Retina (tissue), 1 donor: ENCODE results near the gene TTBK1.

Experiments used
- DNase-seq: peaks from one replicate; pipeline ENCODE4 v3.0.0-alpha.2; 2016

Gene TTBK1

GRCh38 chr6:43226192-43226851 lies 17.0 kb upstream of the TTBK1 start:
- no peak for DNase-seq

GRCh38 chr6:43228951-43229802 lies 14.1 kb upstream of the TTBK1 start, which contains the start of gene DNPH1:
TSS of gene DNPH1 (minus strand) at chr6:43229481. CDS start at chr6:43229456, 25 bp downstream.
- peak; percentile 92 for DNase-seq

- no peak for DNase-seq
These were observed 13.3 kb upstream of the TTBK1 start for GRCh38 chr6:43229803-43230620.

- no peak for DNase-seq
These were observed 12.2 kb upstream of the TTBK1 start for GRCh38 chr6:43231053-43231452.

- no peak for DNase-seq
These were observed 11.4 kb upstream of the TTBK1 start for GRCh38 chr6:43231735-43232450.

GRCh38 chr6:43235841-43236240 lies 7.4 kb upstream of the TTBK1 start:
- no peak for DNase-seq

GRCh38 chr6:43239054-43239453 lies 4.2 kb upstream of the TTBK1 start:
- no peak for DNase-seq

- DNase-seq: no peak
These were observed 2.3 kb upstream of the TTBK1 start for GRCh38 chr6:43240950-43241349.

GRCh38 chr6:43241446-43241845 lies 1.8 kb upstream of the TTBK1 start:
- DNase-seq: no peak

GRCh38 chr6:43243664-43244321 lies 512 bp downstream of the TTBK1 start:
- DNase-seq: peak; percentile 27

GRCh38 chr6:43246301-43247113 lies 3.2 kb downstream of the TTBK1 start:
- peak; percentile 92 for DNase-seq

GRCh38 chr6:43247114-43247999 lies 4.1 kb downstream of the TTBK1 start:
- peak; percentile 94 for DNase-seq

- DNase-seq: no peak
These were observed 4.8 kb downstream of the TTBK1 start for GRCh38 chr6:43248101-43248500.

GRCh38 chr6:43248791-43249190 lies 5.5 kb downstream of the TTBK1 start:
- no peak for DNase-seq

- peak; percentile 40 for DNase-seq
These were observed 7.7 kb downstream of the TTBK1 start for GRCh38 chr6:43250992-43251373.

GRCh38 chr6:43253401-43253800 lies 10.1 kb downstream of the TTBK1 start:
- DNase-seq: no peak

- no peak for DNase-seq
These were observed 11.0 kb downstream of the TTBK1 start for GRCh38 chr6:43254138-43254817.

GRCh38 chr6:43254846-43255245 lies 11.6 kb downstream of the TTBK1 start:
- DNase-seq: no peak

- DNase-seq: no peak
These were observed 12.2 kb downstream of the TTBK1 start for GRCh38 chr6:43255408-43256054.
